CD4-positive, alpha-beta T cell treated with Interleukin-21 for 1 hour (primary cell): ENCODE data around the gene FAM135A.
A peak's percentile ranks its signal among the peaks of the same experiment; 100 is the strongest.

Source experiments
- DNase-seq: peaks from one replicate; pipeline ENCODE4 v3.0.0-alpha.2; 2020

Gene FAM135A

DNA sequence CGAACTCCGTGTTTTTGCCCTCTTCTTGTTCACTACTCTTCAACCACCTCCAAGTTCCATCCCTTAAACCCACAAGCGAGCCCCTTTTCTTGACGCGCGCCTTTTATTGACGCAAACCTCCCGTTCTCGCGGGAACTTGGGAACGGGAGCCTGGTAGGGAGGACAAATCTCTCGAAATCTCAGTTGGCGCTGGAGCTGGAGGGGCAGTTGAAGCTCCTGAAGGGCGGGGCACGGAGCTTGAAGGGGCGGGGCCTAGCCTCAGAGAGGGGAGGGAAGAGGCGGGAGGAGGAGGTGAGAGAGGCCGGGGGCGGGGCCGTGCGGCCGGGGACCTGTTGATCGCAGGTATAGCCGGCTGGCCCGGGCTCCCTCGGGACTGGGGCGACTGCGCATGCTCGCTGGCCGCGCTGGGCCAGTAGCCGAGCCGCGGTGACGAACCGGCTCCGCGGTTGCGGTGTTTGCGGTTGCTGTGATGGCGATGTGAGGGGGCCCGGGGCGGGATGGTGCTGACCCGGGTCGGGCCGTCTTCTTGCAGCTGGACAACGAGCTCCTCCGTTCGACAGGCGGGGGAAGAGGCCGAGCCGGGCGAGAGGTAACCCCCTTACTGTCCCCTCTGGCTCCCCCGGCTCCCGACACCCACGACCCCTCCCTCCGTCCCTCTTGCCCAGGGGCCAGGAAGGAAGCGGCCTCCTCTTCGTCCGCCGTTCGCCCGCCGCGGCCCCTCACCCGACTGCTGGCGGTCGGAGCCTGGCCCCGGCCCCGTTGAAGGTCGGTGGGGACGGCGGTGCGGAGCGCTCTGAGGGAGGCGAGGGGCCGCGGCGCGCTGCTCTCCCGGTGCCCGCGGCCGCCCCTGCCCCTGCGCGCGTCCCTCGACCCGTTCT is at the start of gene FAM135A:
TSS of gene FAM135A (plus strand) at position 395 of the 878 bp plus-strand sequence. CDS start 14,835 bp downstream, outside the sequence.
- DNase-seq = peak; percentile 96

DNA sequence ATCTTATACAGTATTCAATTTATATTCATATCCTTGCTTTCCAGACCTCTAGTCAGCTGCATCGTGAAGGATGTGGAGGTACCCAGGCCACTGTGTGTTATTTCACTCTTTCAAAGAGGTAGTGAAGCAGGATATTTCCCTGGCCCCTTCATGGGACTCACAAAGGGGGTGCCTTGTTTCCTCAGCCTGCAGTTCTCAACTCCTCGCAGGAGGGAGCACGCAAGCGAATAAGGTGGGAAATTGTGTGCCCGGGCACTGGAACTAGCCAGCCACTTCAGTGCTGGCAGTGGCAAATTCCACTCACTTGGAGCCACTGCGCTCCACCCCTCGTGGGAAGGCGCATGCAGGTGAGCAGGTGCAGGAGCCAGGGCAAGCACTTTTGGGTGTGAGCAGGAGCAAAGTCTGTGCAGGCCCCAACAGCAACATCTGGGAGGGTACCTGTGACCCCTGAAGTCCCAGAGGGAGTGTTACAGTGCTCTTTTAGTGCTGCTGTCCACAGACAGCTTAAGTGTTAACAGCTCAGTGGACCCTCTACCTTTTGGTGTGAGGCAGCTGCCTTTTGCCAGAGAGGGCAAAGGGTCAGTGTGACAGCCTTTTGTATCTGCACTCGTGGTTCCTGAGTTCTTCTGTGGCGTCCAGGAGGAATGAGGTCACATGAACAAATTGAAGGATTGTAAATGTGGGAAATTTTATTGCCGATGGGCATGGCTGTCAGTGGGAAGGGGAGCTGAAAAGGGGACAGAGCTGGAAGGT is 49.4 kb upstream of the FAM135A start:
- DNase-seq = no peak

DNA sequence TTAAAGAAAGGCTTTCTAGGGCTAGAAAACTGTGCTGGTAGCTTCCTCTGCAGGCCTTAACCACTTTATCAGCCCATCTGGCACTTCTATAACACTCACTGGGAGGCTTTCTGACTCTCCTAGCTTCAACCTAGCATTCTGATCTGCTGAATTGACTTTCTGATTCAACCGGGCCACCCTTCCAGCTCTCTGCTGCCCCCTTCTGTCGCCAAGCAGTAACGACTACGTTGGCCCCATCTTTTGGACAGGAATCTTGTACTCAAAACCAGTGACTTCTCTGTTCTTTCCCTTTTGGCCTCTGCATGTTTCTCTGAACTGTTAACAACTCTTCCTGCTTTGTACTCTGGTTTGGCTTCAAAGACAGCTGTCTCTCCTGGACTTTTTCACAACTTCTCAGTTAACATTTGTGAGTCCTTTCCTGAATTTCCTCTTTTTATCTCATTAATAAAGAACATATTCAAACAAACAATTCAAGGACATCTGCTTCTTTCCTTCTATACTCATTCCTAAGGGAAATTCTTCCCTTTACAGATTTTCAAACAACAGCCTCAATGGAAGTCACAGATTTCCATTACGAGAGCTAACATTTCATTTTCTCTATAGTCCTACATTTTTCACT is 43.9 kb upstream of the FAM135A start:
- peak; percentile 67 for DNase-seq

DNA sequence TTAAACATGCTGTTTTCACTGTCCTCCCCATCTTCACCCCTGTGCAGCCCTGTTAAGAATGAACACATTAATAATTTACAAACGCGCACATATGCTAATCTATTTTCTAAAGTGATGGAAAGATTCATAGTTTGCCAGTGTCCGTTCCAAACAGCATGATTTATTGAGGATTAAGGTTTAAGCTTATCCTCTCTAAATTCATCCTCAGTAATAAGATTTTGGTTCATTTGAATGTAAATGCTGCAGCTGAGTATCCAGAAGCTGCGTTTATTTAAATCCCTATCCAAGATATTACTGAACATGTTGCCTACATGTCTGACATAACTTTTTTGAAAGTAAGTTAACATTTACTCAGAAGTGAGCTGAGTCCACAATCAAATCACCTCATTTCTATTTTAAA is 42.8 kb upstream of the FAM135A start:
- DNase-seq = no peak

DNA sequence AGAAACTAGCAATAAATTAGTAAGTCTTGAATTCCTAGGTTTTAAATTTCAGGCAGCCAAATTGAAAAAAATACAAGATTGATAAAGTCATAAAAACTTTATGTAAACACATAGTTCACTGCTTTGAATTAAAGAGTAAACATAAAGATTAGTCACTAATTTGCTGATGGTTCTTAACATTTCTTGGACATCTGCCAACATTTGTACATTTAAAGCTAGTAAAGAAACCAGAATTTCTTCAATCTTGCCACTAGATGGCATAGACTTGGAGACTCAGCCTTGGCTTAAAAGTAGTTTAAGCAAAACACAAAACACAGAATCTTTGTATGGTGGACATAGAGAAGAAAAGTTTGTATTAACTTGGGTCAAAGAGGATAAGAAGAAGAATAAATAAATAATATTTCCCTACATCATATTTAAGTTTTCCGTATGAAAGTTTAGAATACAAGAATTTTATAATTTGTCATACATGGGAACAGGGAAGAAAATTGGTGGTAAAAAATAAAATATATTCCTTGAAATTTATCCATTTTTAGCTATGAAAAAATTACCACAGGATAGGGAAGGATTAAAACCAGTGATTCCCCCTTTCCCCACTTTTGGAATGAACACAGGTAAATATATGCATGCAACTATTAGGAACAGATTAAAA is 41.7 kb upstream of the FAM135A start:
- DNase-seq = peak; percentile 66

DNA sequence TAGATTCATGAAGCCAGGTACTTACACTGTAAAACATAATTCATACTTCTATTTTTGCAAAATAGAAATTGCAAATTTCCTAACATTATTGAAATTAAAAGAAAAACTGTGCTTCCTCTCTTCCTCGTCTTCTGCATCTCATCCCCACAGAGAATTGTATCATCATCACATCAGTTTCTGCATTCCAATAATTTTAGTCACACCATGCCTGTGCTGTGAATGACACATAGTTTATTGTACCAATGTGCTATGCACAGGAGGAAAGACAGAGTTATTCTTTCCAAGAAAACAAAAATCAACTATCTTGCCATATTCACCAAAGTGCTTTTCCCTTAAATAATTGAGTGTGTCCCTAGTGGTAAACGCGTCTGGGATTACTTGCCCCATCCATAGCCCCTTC is 38.1 kb upstream of the FAM135A start:
- no peak for DNase-seq

DNA sequence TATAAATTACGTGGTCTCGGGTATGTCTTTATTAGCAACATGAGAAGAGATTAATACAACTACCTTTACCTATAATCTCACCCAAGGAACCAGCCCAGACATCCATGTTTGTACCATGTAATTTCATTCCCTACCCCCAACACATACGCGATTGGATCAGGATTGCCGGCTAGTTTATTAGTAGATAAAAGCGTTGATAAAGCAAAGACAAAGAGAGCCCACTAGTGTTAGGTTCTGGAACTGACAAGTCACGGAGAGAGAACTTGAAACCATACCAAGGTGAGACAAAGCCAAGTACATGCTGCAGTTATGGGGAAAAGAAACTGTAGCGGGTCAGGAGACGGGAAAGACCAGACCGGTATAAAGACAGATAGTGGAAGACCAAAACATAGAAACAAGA is 37.4 kb upstream of the FAM135A start:
- DNase-seq = no peak

DNA sequence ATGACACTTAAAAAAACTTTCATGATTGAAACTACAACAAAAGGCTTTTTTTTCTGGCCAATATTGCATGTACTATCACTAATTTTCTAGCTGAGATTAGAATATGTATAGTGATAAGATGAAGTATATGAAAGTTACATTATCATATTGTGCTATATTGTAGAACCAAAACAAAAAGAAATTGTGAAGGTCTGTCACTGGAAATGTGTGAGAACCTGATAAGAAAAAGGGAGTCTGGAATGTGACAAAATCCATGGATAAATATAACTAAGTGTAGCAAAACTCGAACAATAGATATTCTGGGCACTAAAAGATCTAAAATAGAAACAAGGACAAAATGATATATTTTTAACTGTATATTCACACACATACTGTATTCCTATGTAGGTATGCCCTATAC is 36.7 kb upstream of the FAM135A start:
- no peak for DNase-seq

DNA sequence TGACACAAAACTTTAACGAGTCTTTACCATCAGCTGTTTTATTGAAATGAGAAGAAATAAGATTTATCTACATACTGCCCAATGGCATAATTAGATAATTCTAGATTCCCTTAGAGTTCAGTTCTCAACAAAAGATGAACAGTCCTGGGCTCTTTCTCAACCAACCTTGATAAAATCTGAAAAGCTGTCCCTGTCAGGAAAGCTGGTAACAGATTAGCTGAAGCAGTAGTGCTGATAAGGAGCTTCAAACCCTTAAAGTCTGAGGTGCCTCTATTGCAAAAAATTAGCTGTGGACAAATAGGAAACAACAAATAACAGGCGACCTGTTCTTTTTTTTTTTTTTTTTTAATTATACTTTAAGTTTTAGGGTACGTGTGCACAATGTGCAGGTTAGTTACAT is 35.9 kb upstream of the FAM135A start:
- DNase-seq = no peak

DNA sequence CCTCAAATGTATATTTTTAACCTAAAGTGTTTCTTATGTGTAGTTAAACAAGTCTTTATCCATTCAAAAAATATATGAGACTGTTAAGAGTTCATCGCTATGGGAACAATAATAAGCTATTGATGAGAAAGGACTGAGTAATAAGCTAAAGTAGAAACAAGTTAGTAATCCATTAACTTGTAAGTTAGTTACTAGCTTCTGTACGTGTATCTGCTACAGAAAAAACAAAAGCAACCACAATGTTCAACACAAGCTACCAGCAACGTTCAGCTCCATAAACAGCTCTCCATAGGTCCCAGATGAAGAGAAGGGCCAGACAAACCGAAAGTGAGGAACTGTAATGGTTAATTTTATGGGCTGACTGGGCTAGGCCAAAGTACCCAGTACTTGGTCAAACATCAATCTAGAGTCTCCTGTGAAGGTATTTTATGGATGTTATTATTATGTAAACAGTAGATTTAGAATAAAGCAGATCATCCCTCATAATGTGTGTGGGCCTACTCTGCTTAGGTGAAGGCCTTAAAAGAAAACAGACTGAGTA is 33.8 kb upstream of the FAM135A start:
- no peak for DNase-seq

DNA sequence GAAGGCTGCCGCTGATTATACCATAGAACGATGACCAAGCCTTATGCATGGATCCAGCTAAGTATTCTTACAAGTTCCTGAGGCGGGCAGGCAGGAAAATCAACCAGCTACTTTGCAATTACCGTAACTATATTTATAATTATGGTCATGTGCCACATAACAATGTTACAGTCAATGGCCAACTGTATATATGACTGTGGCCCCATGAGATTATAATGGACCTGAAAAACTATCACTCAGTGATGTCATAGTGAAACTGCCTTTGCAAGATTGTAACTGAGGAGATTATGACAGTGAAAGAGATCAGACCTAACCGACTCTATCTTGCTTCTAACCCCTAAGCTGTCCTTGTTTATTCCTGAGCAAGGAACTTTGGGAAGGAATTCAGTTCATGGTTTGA is 33.1 kb upstream of the FAM135A start:
- no peak for DNase-seq

DNA sequence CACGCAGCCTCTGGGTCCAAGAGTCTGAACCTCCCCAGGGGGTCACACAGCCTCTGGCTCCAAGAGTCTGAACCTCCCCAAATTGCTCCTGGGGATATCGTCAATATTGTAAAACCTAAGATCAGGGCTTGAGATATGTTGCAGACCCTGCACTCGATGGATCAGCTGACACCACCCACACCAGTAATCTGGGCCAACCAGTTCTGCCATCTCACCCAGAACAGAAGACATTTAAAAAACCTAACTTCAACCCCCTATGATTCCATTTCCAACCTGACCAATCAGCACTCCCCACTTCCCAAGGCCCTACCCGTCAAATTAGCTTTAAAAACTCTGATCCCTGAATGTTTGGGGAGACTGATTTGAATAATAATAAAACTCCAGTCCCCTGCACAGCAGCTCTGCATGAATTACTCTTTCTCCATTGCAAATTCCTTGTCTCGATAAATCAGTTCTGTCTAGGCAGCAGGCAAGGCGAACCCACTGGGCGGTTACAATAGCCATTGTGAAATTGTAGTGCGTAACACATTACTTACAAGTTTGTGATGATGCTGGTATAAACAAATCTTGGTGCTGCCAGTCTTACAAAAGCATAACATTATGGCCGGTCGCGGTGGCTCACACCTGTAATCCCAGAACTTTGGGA is 32.4 kb upstream of the FAM135A start:
- DNase-seq = no peak

DNA sequence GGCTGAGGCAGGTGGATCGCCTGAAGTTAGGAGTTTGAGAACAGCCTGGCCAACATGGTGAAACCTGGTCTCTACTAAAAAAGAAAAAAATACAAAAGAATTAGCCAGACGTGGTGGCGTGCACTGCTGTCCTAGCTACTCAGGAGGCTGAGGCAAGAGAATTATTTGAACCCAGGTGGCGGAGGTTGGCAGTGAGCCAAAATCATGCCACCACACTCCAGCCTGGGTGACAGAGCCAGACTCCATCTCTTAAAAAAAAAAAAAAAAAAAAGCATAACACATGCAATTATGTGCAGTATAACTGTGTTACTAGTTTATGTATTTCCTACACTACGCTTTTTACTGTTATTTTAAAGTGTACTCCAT is 31.9 kb upstream of the FAM135A start:
- no peak for DNase-seq

DNA sequence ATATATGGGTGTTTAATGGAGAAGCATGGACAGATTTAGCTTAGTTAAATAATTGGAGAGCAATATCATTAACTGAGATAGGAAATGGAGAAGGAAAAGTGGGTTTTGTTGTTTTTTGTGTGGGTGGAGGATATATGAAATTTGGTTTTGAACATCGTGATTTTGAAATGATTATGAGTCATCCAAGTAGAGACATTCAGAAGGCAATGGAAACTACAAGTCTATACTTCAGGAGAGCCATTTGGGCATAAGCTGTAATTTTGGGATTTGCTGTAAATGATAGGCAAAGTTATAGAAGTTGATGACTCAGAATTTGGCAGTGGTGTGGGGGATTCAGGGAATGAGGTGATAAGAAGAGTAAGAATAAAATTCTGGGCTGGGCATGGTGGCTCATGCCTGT is 27.4 kb upstream of the FAM135A start:
- no peak for DNase-seq

DNA sequence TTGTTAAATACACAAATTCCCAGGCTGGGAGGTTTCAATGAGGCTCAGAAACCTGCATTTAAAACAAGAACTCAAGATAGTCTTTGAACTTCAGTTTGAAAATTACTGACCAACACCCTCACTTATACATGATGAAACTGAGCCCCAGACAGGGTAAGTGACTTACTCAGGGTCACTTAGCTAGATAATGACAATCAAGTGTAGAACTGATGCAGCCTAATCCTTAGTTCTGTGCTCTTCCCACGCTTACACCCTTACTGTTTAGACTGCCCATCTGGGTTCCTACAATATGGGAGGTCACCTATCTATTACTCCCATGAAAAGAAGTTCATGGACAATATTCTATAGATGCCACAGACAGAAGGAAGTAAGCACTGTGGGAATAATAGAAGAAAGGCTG is 24.5 kb upstream of the FAM135A start:
- no peak for DNase-seq

DNA sequence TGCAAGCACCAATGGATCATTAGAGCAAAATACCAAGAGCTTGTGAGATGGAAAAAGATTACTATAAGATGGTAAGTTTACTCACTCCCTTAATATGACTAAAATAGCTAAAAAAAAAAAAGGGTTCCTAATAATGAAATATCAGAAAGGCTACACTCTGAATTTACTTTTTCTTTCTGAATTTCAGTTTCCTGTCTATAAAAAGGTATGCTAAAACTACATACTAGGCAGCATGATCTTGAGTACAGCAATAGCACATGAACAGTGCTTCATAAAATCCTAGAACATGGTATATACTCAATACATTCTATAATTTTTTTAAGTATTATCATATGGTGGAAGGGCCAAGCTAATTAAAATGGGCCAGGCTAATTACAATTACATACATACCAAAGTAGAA is 24.0 kb upstream of the FAM135A start:
- DNase-seq = no peak

DNA sequence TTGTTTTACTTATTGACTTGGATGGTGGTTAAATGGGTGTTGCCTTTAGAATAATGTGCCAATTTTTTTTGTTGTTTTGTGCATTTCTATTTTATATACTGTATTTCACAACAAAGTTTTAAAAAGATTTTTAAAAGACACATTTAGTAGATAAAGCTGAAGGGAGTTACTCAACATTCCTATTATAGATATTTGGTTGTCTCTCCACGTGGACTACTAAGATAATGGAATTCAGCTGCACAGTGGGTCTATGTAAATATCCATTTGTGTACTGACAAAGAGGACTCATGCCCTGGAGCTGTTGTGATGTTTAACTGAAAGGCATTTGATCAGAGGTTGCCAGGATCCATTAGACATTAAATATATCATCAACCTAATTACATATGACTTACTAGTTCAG is 23.2 kb upstream of the FAM135A start:
- DNase-seq = no peak

DNA sequence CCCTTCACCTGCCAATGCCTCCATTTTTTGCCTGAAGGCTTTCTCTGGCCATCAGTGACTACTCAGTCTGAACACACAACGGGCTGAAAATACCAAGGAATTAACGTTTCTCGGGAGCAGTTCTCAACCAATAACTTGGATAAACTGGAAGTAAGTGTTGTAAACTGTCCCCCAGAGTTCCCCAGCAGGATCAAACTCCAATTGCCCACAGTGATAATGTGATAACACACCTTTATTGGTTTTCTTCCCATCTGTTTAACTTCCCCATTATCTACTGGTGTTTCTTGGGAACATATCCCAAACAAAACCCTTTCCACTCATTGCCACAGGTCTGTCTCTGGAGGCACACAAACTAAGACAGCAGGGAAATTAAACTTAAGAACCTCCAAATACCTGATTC is 21.8 kb upstream of the FAM135A start:
- no peak for DNase-seq

DNA sequence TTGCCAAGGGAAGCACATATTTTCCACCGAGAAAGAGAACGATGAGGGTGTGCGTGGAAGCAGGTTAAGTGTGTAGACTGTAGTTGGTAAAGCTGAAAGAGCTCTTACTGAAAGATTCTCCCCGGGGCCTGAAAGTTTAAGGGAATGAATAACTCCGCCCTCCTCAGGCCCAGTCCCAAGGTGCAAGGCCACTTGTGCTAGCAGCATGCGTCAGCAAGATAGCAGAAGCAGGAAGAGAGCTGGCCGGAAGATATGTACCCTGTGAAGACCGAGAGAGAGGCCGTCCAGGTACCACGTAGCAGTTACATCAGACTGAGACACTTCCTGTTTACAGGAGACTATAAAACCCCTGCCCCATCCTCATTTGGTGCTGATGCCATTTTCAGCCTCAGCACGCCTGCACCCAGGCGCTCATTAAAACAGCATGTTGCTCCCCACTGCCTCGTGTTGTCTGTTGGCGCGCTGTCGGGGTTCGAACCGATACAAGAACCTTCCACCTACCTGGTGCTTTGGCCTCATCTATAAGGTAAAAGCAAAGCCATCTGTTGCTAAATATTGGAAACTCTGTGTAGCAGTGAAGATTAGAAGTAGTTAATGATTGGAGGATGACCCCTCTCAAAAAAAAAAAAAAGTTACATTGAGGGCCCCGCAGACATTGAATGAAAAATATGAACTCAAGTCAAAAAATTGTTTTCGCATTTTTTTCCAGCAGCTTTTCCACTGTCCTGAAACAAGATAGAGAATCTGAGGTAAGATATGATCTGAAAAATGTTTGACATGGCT is 18.6 kb upstream of the FAM135A start:
- no peak for DNase-seq

DNA sequence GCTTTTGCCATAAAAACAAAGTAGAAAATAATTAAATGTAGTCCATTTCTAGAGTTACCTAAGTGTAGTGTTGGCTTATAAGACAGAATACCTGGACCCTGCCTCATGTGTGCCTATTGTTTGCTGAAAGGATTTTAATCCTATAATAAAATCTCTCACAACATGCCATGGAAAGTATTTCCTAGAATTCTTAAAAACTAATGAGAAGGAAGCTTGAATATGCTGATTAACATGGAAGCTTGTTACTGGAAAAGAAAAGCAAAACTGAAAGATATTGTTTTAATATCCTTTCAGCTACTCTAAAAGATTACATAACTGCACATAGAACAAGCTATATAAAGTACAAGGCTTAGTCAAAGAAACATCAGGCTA is 18.0 kb upstream of the FAM135A start:
- DNase-seq = no peak

DNA sequence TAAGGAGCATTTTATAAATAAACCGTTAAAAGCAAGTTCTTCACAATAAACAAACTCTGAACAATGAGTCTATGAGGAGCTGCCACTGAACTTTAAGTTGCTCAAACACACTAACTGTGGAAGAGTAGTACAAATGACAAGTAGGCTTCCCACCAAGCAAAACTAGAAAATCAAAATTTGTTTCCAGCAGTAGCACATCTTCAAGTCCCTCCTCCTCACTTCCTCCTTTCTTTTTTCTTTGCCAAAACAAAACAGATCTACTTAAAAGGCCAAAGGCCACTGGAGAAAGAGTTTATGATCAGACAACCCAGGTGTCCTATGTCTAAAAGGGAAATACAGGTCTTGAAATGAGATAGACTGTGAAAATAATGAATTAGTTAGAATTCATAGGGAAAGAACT is 17.1 kb upstream of the FAM135A start:
- DNase-seq = no peak
